ENCODE data around the gene TP53TG3D. TPM values are rescaled to one million over a fixed set of nuclear protein-coding genes. Genes with fewer than 3 reads are reported as not detected.

TP53TG3D gene
- 0.56 and 0.72 TPM in 2 replicates for total RNA-seq

GRCh38 chr16:32252986-32253385 lies at the start of gene TP53TG3D:
TP53TG3D (plus strand) TSS chr16:32253286; CDS start chr16:32253354, 68 bp downstream.

